GM12878 (cell line): ENCODE data around the gene MRPS25. TPM values are rescaled to one million over a fixed set of nuclear protein-coding genes. Genes with fewer than 3 reads are reported as not detected.

Source experiments
- ATF2 ChIP-seq: IDR thresholded peaks from 2 replicates; pipeline ENCODE4 v1.6.1; 2012; ENCODE audit warnings: low read length, inconsistent platforms
- GABPA ChIP-seq: IDR thresholded peaks from 2 replicates; pipeline ENCODE4 v1.6.1; 2014; ENCODE audit warnings: antibody characterized with exemption, low read depth, mild to moderate bottlenecking, inconsistent platforms
- IKZF1 ChIP-seq: fragments of 450-650 bp; conservative IDR thresholded peaks from 2 replicates; pipeline ENCODE4 v1.6.1; 2017; ENCODE audit warnings: antibody characterized with exemption, mild to moderate bottlenecking
- IKZF2 ChIP-seq, 2 experiments: fragments of 450-650 bp; IDR thresholded peaks; 2 replicates each; pipeline ENCODE4 v1.6.1; 2017; ENCODE audit warnings: mild to moderate bottlenecking in 2 of 2, moderate library complexity in 2 of 2
- JUND ChIP-seq: IDR thresholded peaks from 2 replicates; pipeline ENCODE4 v1.6.1; 2012; ENCODE audit warnings: low read depth, mild to moderate bottlenecking, low read length, improper control_type of control experiment, moderate library complexity
- KLF5 ChIP-seq: fragments of 450-650 bp; IDR thresholded peaks from 2 replicates; pipeline ENCODE4 v1.6.1; 2014; ENCODE audit warnings: mild to moderate bottlenecking; ENCODE audit not compliant: partially characterized antibody
- MEF2B ChIP-seq: fragments of 450-650 bp; IDR thresholded peaks from 2 replicates; pipeline ENCODE4 v1.6.1; 2018; ENCODE audit warnings: mild to moderate bottlenecking, moderate library complexity; ENCODE audit not compliant: partially characterized antibody, poor library complexity, severe bottlenecking
- MLLT1 ChIP-seq: fragments of 450-650 bp; IDR thresholded peaks from 2 replicates; pipeline ENCODE4 v1.6.1; 2016; ENCODE audit warnings: mild to moderate bottlenecking
- POU2F2 ChIP-seq: IDR thresholded peaks from 3 replicates; pipeline ENCODE4 v1.6.1; 2011; ENCODE audit warnings: low read depth, mild to moderate bottlenecking, low read length, borderline replicate concordance
- ZBTB40 ChIP-seq: fragments of 450-650 bp; IDR thresholded peaks from 2 replicates; pipeline ENCODE4 v1.6.1; 2016; ENCODE audit warnings: mild to moderate bottlenecking, moderate library complexity, borderline replicate concordance
- ZNF24 ChIP-seq: fragments of 450-650 bp; IDR thresholded peaks from 2 replicates; pipeline ENCODE4 v1.6.1; 2017; ENCODE audit warnings: antibody characterized with exemption, mild to moderate bottlenecking
- polyA plus RNA-seq, 11 experiments: library from polyadenylated mRNA; depleted of rRNA in 4 of 11; unstranded in 6 of 11; stranded (reverse) in 5 of 11; fragments of >200 nt; fragmentation: Nextera tagmentation in 4 of 11; fragmentation: Illumina TruSeq in 1 of 11; extraction: Ambion mirVana in 4 of 11; extraction: Trizol in 1 of 11; gene quantifications; 1 replicate in 1 of 11; 2 replicates in 10 of 11; pipeline versions ENCODE4 v1.2.1 to v1.2.3, GENCODE V29; 2011 to 2016; ENCODE audit warnings: inconsistent platforms in 2 of 11, missing spikeins in 2 of 11, low read depth in 1 of 11
- total RNA-seq, 4 experiments: library from RNA; depleted of rRNA in 3 of 4; stranded (reverse); fragments of >200 nt in 3 of 4; fragmentation: Illumina TruSeq in 1 of 4; extraction: Trizol in 1 of 4; gene quantifications; 2 replicates each; pipeline versions ENCODE4 v1.2.1 to v1.2.3, GENCODE V29; 2013 to 2021

MRPS25 gene
- total and polyA plus RNA-seq, 10 of the 15 experiments (the other 5 are each of a cell fraction or from before 2014, with no cell fraction given) = 17.0 to 114 (median 62.2) TPM

- no peak for TF ChIP-seq GABPA
- peak; percentile 76 for TF ChIP-seq IKZF1
- TF ChIP-seq JUND = no peak
- no peak for TF ChIP-seq MEF2B
- no peak for TF ChIP-seq KLF5
- TF ChIP-seq ZNF24 = 0 out of 2 replicates have a peak, but pooled peaks have one; percentile 20
- TF ChIP-seq IKZF2 (IDR thresholded peaks at IDR 0.05) = peak; percentile 91 to 93
- TF ChIP-seq MLLT1 = peak; percentile 93
- peak; percentile 45; the same call in 1 of the 3 replicates for TF ChIP-seq POU2F2
- no peak for TF ChIP-seq ZBTB40
- no peak for TF ChIP-seq ATF2
Measured at GRCh38 chr3:15097891-15098290, 32.8 kb upstream of the MRPS25 start (continued).
